HepG2 (cell line): Measurements from ENCODE around the gene PJA2. TPM values are rescaled to one million over a fixed set of nuclear protein-coding genes. Genes with fewer than 3 reads are reported as not detected.

ENCODE experiments used
- ATAC-seq: fragments of 200-7000 bp; cut with Tn5 transposase; 3 replicates; pipeline ENCODE4 v1.9.1; 2020; ENCODE audit warnings: mild to moderate bottlenecking, moderate library complexity
- BruUV-seq: library from RNA; stranded (reverse); fragments of 400-500 nt; replicated peaks from 2 replicates; lab custom pipeline; 2021; lab: Mats Ljungman, UMichigan
- CTCF ChIA-PET: fragments of 300-600 bp; formaldehyde crosslinking; extraction: SDS; loops from one replicate; lab custom pipeline; 2021; ENCODE audit warnings: low total read pairs, inconsistent platforms, low intra/inter-chr PET ratio; lab: Yijun Ruan, JAX
- POLR2A ChIA-PET: fragments of 350-600 bp; sonication (Branson Sonifier 250); formaldehyde crosslinking; loops from one replicate; lab custom pipeline; 2020; ENCODE audit warnings: antibody characterized with exemption, inconsistent platforms; lab: Yijun Ruan, JAX
- DNase-seq: peaks from one replicate; pipeline ENCODE4 v3.0.0-alpha.2; 2015; ENCODE audit warnings: low spot score
- FAIRE-seq: peaks from 3 replicates; lab custom pipeline; 2011; peaks lifted over from hg19 to GRCh38; lab: Jason Lieb, UNC
- H2AFZ ChIP-seq: one replicate; pipeline ENCODE4 v1.6.1; 2011; ENCODE audit warnings: low read length, inconsistent platforms
- H3K27ac ChIP-seq: fragments of 300-600 bp; 3 replicates; pipeline ENCODE4 v1.8.0; 2011; ENCODE audit warnings: mixed run types, mild to moderate bottlenecking, mixed read lengths, low read length, inconsistent platforms; ENCODE audit not compliant: insufficient read depth; ENCODE audit errors: extremely low read length
- H3K27me3 ChIP-seq, 2 experiments: fragments of 200-600 bp in 1 of 2; 2 replicates in 1 of 2; 3 replicates in 1 of 2; pipeline versions ENCODE4 v1.6.0 to v1.8.0; 2011; ENCODE audit warnings: low read length in 2 of 2, mild to moderate bottlenecking in 2 of 2, moderate library complexity in 2 of 2, inconsistent platforms in 1 of 2; ENCODE audit not compliant: insufficient read depth in 2 of 2, control insufficient read depth in 1 of 2
- H3K36me3 ChIP-seq, 2 experiments: fragments of 200-600 bp in 1 of 2; replicated peaks in 1 of 2; 2 replicates in 1 of 2; 3 replicates in 1 of 2; pipeline versions ENCODE4 v1.5.1 to v1.8.0; 2011; ENCODE audit warnings: low read length in 2 of 2, inconsistent platforms in 1 of 2; ENCODE audit not compliant: insufficient read depth in 2 of 2, control insufficient read depth in 1 of 2
- H3K4me1 ChIP-seq: 2 replicates; pipeline ENCODE4 v1.5.1; 2012; ENCODE audit warnings: low read length, inconsistent platforms; ENCODE audit not compliant: insufficient read depth
- H3K4me2 ChIP-seq: 2 replicates; pipeline ENCODE4 v1.6.0; 2011; ENCODE audit warnings: low read depth, low read length, inconsistent platforms
- H3K4me3 ChIP-seq, 3 experiments: fragments of 200-600 bp in 1 of 3; sonication (generic), shearing (Covaris generic) in 1 of 3; replicated peaks in 1 of 3; 2 replicates each; pipeline ENCODE4 v1.5.1; 2011 to 2016; ENCODE audit warnings: low read length in 3 of 3, inconsistent platforms in 2 of 3, low read depth in 2 of 3, mild to moderate bottlenecking in 2 of 3, control low read depth in 1 of 3, mixed read lengths in 1 of 3; ENCODE audit not compliant: insufficient read depth in 1 of 3
- H3K79me2 ChIP-seq: one replicate; pipeline ENCODE4 v1.6.1; 2011; ENCODE audit warnings: low read length, inconsistent platforms; ENCODE audit not compliant: insufficient read depth
- H3K9ac ChIP-seq: 2 replicates; pipeline ENCODE4 v1.6.0; 2011; ENCODE audit warnings: mild to moderate bottlenecking, low read depth, low read length, inconsistent platforms; ENCODE audit not compliant: insufficient read depth
- H3K9me3 ChIP-seq: 2 replicates; pipeline ENCODE4 v1.5.1; 2012; ENCODE audit warnings: mild to moderate bottlenecking, low read length
- H4K20me1 ChIP-seq: 2 replicates; pipeline ENCODE4 v1.6.0; 2011; ENCODE audit warnings: inconsistent platforms, mild to moderate bottlenecking, low read length, moderate library complexity; ENCODE audit not compliant: insufficient read depth
- FOXK2 ChIP-seq: fragments of 450-650 bp; IDR thresholded peaks from 2 replicates; pipeline ENCODE4 v1.6.1; 2016
- RCOR2 ChIP-seq: IDR thresholded peaks from 2 replicates; pipeline ENCODE4 v1.6.1; 2016; ENCODE audit warnings: missing biosample characterization, missing genetic modification reagents
- ZNF337 ChIP-seq: sonication (generic); formaldehyde crosslinking; IDR thresholded peaks from 2 replicates; pipeline ENCODE4 v1.5.1; 2020; ENCODE audit warnings: missing genetic modification reagents, low read depth, mild to moderate bottlenecking, borderline replicate concordance
- ZNF441 ChIP-seq: sonication (generic); formaldehyde crosslinking; IDR thresholded peaks from 2 replicates; pipeline ENCODE4 v1.7.0; 2021; ENCODE audit warnings: missing genetic modification reagents, borderline replicate concordance
- ZNF556 ChIP-seq: sonication (generic); formaldehyde crosslinking; IDR thresholded peaks from 2 replicates; pipeline ENCODE4 v1.4.0; 2020; ENCODE audit warnings: mild to moderate bottlenecking, missing genetic modification reagents, borderline replicate concordance
- ZNF615 ChIP-seq: sonication (generic); formaldehyde crosslinking; IDR thresholded peaks from 2 replicates; pipeline ENCODE4 v1.5.0; 2020; ENCODE audit warnings: mild to moderate bottlenecking, missing genetic modification reagents, borderline replicate concordance
- ZNF720 ChIP-seq: sonication (generic); formaldehyde crosslinking; IDR thresholded peaks from 2 replicates; pipeline ENCODE4 v1.4.0; 2020; ENCODE audit warnings: missing genetic modification reagents
- ZNF788 ChIP-seq: sonication (generic); formaldehyde crosslinking; IDR thresholded peaks from 2 replicates; pipeline ENCODE4 v1.5.0; 2020; ENCODE audit warnings: mild to moderate bottlenecking, missing genetic modification reagents, borderline replicate concordance
- ZSCAN21 ChIP-seq: sonication (generic); formaldehyde crosslinking; IDR thresholded peaks from 2 replicates; pipeline ENCODE4 v1.8.0; 2022; ENCODE audit warnings: mild to moderate bottlenecking, missing genetic modification reagents, moderate library complexity, borderline replicate concordance
- in situ Hi-C: cut with HindIII; loops from 2 replicates; pipeline ENCODE4 v1.10.0; 2017; ENCODE audit warnings: low pct_unique_long_range_greater_than_20kb; ENCODE audit not compliant: extremely low pct_ligation_motif_present
- intact Hi-C: fragments of 100-400 bp; cut with micrococcal nuclease; formaldehyde crosslinking; loops from one replicate; pipeline ENCODE4 v1.10.0; 2022; ENCODE audit not compliant: unreplicated experiment
- polyA plus RNA-seq, 8 experiments: library from polyadenylated mRNA; depleted of rRNA in 3 of 8; stranded (reverse) in 7 of 8; unstranded in 1 of 8; fragments of >200 nt; fragmentation: Illumina TruSeq in 4 of 8; extraction: Trizol in 4 of 8; gene quantifications; 2 replicates each; pipeline versions ENCODE4 v1.2.1 to v1.2.3, GENCODE V29; 2011 to 2016; ENCODE audit warnings: low read depth in 4 of 8, missing spikeins in 1 of 8, mixed read lengths in 1 of 8; ENCODE audit not compliant: insufficient read depth in 1 of 8
- total RNA-seq, 5 experiments: library from RNA; depleted of rRNA; stranded (reverse); fragments of >200 nt; fragmentation: Illumina TruSeq; extraction: Trizol; gene quantifications; 2 replicates each; pipeline ENCODE4 v1.2.3, GENCODE V29; 2016; ENCODE audit warnings: low read depth in 1 of 5
- TF ChIP-seq, protein P1 (sequence below), 2 experiments: fragments of 450-650 bp in 1 of 2; sonication (generic) in 1 of 2; formaldehyde crosslinking in 1 of 2; IDR thresholded peaks; 2 replicates each; pipeline versions ENCODE4 v1.6.1 to v1.8.0; 2016 to 2022; ENCODE audit warnings: antibody characterized with exemption in 1 of 2, mild to moderate bottlenecking in 1 of 2, missing genetic modification reagents in 1 of 2
- TF ChIP-seq, protein P2 (sequence below): sonication (generic); formaldehyde crosslinking; IDR thresholded peaks from 2 replicates; pipeline ENCODE4 v1.5.1; 2020; ENCODE audit warnings: missing genetic modification reagents, mild to moderate bottlenecking, borderline replicate concordance
- TF ChIP-seq, protein P3 (sequence below): sonication (generic); formaldehyde crosslinking; IDR thresholded peaks from 2 replicates; pipeline ENCODE4 v1.4.0; 2020; ENCODE audit warnings: missing genetic modification reagents

PJA2 gene
- total and polyA plus RNA-seq, 2 of the 13 experiments (the other 11 are each of a cell fraction or from before 2014, with no cell fraction given), result 39.4 to 41.4 TPM

DNA sequence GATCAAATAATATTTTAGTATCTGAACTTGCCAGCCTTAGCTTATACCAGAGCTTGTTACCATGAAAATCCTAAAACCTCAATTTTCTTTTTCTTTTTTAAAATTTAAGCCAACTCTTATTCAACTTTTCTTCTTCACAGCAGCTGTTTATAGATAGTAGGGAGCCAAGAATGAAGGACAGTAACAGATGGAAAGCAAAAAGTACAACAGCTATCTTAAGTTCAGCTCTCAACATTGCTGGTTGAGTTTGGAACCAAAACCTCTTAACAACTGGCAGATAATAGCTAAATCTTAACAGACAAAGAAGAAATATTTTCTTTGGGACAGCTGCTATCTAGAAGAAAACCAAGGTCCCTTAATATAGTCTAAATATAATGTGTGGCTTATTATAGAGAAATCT, 74.7 kb downstream of the PJA2 start:
- ChIA-PET POLR2A (no interaction called here), CTCF (no interaction called here)
- Histone ChIP-seq H3K4me2 (no peak overlapping the region), H3K9ac (no peak overlapping the region), H4K20me1 (no peaks in the 10 kb centered on the region), H3K4me3 (no peak overlapping the region), H3K27ac (no peak overlapping the region), H3K36me3 (peaks cover 6 to 13% of the 10 kb centered on the region in 2 experiments; a peak in 3 of 5 replicates), H3K4me1 (no peaks in the 10 kb centered on the region), H3K27me3 (no peaks in the 10 kb centered on the region), H2AFZ (no peak overlapping the region), H3K79me2 (no peaks in the 10 kb centered on the region), H3K9me3 (no peaks in the 10 kb centered on the region)
- no TSS peak for BruUV-seq
- FAIRE-seq (no peak), DNase-seq (no peak), ATAC-seq (no peak)
- in situ Hi-C loops (no loop called here), intact Hi-C loops (no loop called here)
- no peak for TF ChIP-seq ZNF556 (CRISPR knock-in tag)
- TF ChIP-seq ZNF441 (CRISPR knock-in tag), result no peak
- TF ChIP-seq FOXK2, result no peak
- TF ChIP-seq, protein P1, sequence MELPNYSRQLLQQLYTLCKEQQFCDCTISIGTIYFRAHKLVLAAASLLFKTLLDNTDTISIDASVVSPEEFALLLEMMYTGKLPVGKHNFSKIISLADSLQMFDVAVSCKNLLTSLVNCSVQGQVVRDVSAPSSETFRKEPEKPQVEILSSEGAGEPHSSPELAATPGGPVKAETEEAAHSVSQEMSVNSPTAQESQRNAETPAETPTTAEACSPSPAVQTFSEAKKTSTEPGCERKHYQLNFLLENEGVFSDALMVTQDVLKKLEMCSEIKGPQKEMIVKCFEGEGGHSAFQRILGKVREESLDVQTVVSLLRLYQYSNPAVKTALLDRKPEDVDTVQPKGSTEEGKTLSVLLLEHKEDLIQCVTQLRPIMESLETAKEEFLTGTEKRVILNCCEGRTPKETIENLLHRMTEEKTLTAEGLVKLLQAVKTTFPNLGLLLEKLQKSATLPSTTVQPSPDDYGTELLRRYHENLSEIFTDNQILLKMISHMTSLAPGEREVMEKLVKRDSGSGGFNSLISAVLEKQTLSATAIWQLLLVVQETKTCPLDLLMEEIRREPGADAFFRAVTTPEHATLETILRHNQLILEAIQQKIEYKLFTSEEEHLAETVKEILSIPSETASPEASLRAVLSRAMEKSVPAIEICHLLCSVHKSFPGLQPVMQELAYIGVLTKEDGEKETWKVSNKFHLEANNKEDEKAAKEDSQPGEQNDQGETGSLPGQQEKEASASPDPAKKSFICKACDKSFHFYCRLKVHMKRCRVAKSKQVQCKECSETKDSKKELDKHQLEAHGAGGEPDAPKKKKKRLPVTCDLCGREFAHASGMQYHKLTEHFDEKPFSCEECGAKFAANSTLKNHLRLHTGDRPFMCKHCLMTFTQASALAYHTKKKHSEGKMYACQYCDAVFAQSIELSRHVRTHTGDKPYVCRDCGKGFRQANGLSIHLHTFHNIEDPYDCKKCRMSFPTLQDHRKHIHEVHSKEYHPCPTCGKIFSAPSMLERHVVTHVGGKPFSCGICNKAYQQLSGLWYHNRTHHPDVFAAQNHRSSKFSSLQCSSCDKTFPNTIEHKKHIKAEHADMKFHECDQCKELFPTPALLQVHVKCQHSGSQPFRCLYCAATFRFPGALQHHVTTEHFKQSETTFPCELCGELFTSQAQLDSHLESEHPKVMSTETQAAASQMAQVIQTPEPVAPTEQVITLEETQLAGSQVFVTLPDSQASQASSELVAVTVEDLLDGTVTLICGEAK (IDR thresholded peaks at IDR 0.05), result no peak
- TF ChIP-seq, protein P1 (CRISPR knock-in tag; IDR thresholded peaks at IDR 0.05), result no peak
- TF ChIP-seq, protein P2, sequence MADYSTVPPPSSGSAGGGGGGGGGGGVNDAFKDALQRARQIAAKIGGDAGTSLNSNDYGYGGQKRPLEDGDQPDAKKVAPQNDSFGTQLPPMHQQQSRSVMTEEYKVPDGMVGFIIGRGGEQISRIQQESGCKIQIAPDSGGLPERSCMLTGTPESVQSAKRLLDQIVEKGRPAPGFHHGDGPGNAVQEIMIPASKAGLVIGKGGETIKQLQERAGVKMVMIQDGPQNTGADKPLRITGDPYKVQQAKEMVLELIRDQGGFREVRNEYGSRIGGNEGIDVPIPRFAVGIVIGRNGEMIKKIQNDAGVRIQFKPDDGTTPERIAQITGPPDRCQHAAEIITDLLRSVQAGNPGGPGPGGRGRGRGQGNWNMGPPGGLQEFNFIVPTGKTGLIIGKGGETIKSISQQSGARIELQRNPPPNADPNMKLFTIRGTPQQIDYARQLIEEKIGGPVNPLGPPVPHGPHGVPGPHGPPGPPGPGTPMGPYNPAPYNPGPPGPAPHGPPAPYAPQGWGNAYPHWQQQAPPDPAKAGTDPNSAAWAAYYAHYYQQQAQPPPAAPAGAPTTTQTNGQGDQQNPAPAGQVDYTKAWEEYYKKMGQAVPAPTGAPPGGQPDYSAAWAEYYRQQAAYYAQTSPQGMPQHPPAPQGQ (CRISPR knock-in tag), result no peak
- TF ChIP-seq RCOR2, result no peak
- no peak for TF ChIP-seq ZSCAN21 (CRISPR knock-in tag)
- TF ChIP-seq, protein P3, sequence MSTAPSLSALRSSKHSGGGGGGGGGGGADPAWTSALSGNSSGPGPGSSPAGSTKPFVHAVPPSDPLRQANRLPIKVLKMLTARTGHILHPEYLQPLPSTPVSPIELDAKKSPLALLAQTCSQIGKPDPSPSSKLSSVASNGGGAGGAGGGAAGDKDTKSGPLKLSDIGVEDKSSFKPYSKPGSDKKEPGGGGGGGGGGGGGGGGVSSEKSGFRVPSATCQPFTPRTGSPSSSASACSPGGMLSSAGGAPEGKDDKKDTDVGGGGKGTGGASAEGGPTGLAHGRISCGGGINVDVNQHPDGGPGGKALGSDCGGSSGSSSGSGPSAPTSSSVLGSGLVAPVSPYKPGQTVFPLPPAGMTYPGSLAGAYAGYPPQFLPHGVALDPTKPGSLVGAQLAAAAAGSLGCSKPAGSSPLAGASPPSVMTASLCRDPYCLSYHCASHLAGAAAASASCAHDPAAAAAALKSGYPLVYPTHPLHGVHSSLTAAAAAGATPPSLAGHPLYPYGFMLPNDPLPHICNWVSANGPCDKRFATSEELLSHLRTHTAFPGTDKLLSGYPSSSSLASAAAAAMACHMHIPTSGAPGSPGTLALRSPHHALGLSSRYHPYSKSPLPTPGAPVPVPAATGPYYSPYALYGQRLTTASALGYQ, result no peak
- no peak for TF ChIP-seq ZNF337
- TF ChIP-seq ZNF788 (CRISPR knock-in tag), result no peak
- no peak for TF ChIP-seq ZNF615 (CRISPR knock-in tag)
- no peak for TF ChIP-seq ZNF720 (CRISPR knock-in tag)
